Stimulated activated naive CD8-positive, alpha-beta T cell treated with anti-CD3 and anti-CD28 coated beads, Interleukin-15, Interleukin-2, amounts not matched to agents 100 ng/mL and 50 ng/mL, for 24 hours (primary cell): ENCODE measurements around the gene SUMF1.

ENCODE experiments used
- H3K27ac Mint-ChIP-seq: one replicate; pipeline ENCODE4 v1.8.0; 2021; ENCODE audit warnings: mild to moderate bottlenecking, mixed read lengths
- H3K27me3 Mint-ChIP-seq: one replicate; pipeline ENCODE4 v1.8.0; 2021; ENCODE audit warnings: mixed read lengths
- H3K36me3 Mint-ChIP-seq: one replicate; pipeline ENCODE4 v1.8.0; 2021; ENCODE audit warnings: low read depth, mixed read lengths
- H3K4me1 Mint-ChIP-seq: one replicate; pipeline ENCODE4 v1.8.0; 2021; ENCODE audit warnings: low read depth, mixed read lengths
- H3K4me3 Mint-ChIP-seq: one replicate; pipeline ENCODE4 v1.8.0; 2021; ENCODE audit warnings: mild to moderate bottlenecking, mixed read lengths
- H3K9me3 Mint-ChIP-seq: one replicate; pipeline ENCODE4 v1.8.0; 2021; ENCODE audit warnings: mixed read lengths

The SUMF1 gene

GRCh38 chr3:4401441-4401840, 65.6 kb downstream of the SUMF1 start:
- peaks cover 41% of the 10 kb centered on the region for H3K36me3 Mint-ChIP-seq
- H3K27ac Mint-ChIP-seq = peak overlapping the region; percentile 78
- H3K9me3 Mint-ChIP-seq = no peaks in the 10 kb centered on the region
- H3K4me1 Mint-ChIP-seq = peaks cover 27% of the 10 kb centered on the region
- no peak overlapping the region for H3K4me3 Mint-ChIP-seq
- no peaks in the 10 kb centered on the region for H3K27me3 Mint-ChIP-seq

GRCh38 chr3:4399476-4399875, 67.6 kb downstream of the SUMF1 start:
- H3K9me3 Mint-ChIP-seq = no peaks in the 10 kb centered on the region
- peaks cover 51% of the 10 kb centered on the region for H3K36me3 Mint-ChIP-seq
- no peak overlapping the region for H3K27ac Mint-ChIP-seq
- peaks cover 45% of the 10 kb centered on the region for H3K4me1 Mint-ChIP-seq
- no peak overlapping the region for H3K4me3 Mint-ChIP-seq
- H3K27me3 Mint-ChIP-seq = no peaks in the 10 kb centered on the region

- Mint-ChIP-seq H3K4me3 (no peak overlapping the region), H3K27ac (no peak overlapping the region), H3K4me1 (peaks cover 51% of the 10 kb centered on the region), H3K9me3 (no peaks in the 10 kb centered on the region), H3K36me3 (peaks cover 48% of the 10 kb centered on the region), H3K27me3 (no peaks in the 10 kb centered on the region)
Observed at GRCh38 chr3:4398941-4399245, 68.2 kb downstream of the SUMF1 start.

GRCh38 chr3:4398120-4398940, 68.7 kb downstream of the SUMF1 start:
- Mint-ChIP-seq H3K27ac (no peak overlapping the region), H3K9me3 (no peaks in the 10 kb centered on the region), H3K27me3 (no peaks in the 10 kb centered on the region), H3K4me3 (no peak overlapping the region), H3K36me3 (peaks cover 43% of the 10 kb centered on the region), H3K4me1 (peaks cover 55% of the 10 kb centered on the region)

- no peak overlapping the region for H3K4me3 Mint-ChIP-seq
- H3K4me1 Mint-ChIP-seq = peaks cover 61% of the 10 kb centered on the region
- H3K36me3 Mint-ChIP-seq = peaks cover 43% of the 10 kb centered on the region
- no peaks in the 10 kb centered on the region for H3K27me3 Mint-ChIP-seq
- peaks cover 5% of the 10 kb centered on the region for H3K9me3 Mint-ChIP-seq
- no peak overlapping the region for H3K27ac Mint-ChIP-seq
Observed at GRCh38 chr3:4397466-4397865, 69.6 kb downstream of the SUMF1 start.

GRCh38 chr3:4396542-4396941, 70.5 kb downstream of the SUMF1 start:
- Mint-ChIP-seq H3K4me1 (peaks cover 52% of the 10 kb centered on the region), H3K36me3 (peaks cover 45% of the 10 kb centered on the region), H3K27me3 (no peaks in the 10 kb centered on the region), H3K9me3 (peaks cover 5% of the 10 kb centered on the region), H3K27ac (peak overlapping the region; percentile 91), H3K4me3 (peak overlapping the region; percentile 20)

- Mint-ChIP-seq H3K9me3 (peaks cover 5% of the 10 kb centered on the region), H3K4me3 (no peak overlapping the region), H3K36me3 (peaks cover 50% of the 10 kb centered on the region), H3K27ac (peak overlapping the region; percentile 91), H3K27me3 (no peaks in the 10 kb centered on the region), H3K4me1 (peaks cover 47% of the 10 kb centered on the region)
Observed at GRCh38 chr3:4396006-4396405, 71.1 kb downstream of the SUMF1 start.

GRCh38 chr3:4395448-4395847, 71.6 kb downstream of the SUMF1 start:
- peak overlapping the region; percentile 62 for H3K4me3 Mint-ChIP-seq
- peak overlapping the region; percentile 91 for H3K27ac Mint-ChIP-seq
- no peaks in the 10 kb centered on the region for H3K27me3 Mint-ChIP-seq
- H3K36me3 Mint-ChIP-seq = peaks cover 52% of the 10 kb centered on the region
- peaks cover 5% of the 10 kb centered on the region for H3K9me3 Mint-ChIP-seq
- H3K4me1 Mint-ChIP-seq = peaks cover 45% of the 10 kb centered on the region

- Mint-ChIP-seq H3K4me3 (peak overlapping the region; percentile 17), H3K36me3 (peaks cover 53% of the 10 kb centered on the region), H3K27me3 (no peaks in the 10 kb centered on the region), H3K9me3 (peaks cover 5% of the 10 kb centered on the region), H3K4me1 (peaks cover 50% of the 10 kb centered on the region), H3K27ac (peak overlapping the region; percentile 91)
Observed at GRCh38 chr3:4394567-4394966, 72.5 kb downstream of the SUMF1 start.

GRCh38 chr3:4394048-4394447, 73.0 kb downstream of the SUMF1 start:
- Mint-ChIP-seq H3K27ac (peak overlapping the region; percentile 91), H3K36me3 (peaks cover 53% of the 10 kb centered on the region), H3K27me3 (no peaks in the 10 kb centered on the region), H3K4me1 (peaks cover 55% of the 10 kb centered on the region), H3K4me3 (peak overlapping the region; percentile 17), H3K9me3 (peaks cover 5% of the 10 kb centered on the region)

- no peak overlapping the region for H3K4me3 Mint-ChIP-seq
- peaks cover 55% of the 10 kb centered on the region for H3K36me3 Mint-ChIP-seq
- peaks cover 5% of the 10 kb centered on the region for H3K9me3 Mint-ChIP-seq
- H3K4me1 Mint-ChIP-seq = peaks cover 65% of the 10 kb centered on the region
- H3K27me3 Mint-ChIP-seq = no peaks in the 10 kb centered on the region
- peak overlapping the region; percentile 68 for H3K27ac Mint-ChIP-seq
Observed at GRCh38 chr3:4392992-4393391, 74.1 kb downstream of the SUMF1 start.

- Mint-ChIP-seq H3K4me1 (peaks cover 48% of the 10 kb centered on the region), H3K36me3 (peaks cover 45% of the 10 kb centered on the region), H3K4me3 (peak overlapping the region; percentile 53), H3K27me3 (no peaks in the 10 kb centered on the region), H3K9me3 (no peaks in the 10 kb centered on the region), H3K27ac (peak overlapping the region; percentile 99)
Observed at GRCh38 chr3:4387210-4388204, 79.6 kb downstream of the SUMF1 start.

- H3K27ac Mint-ChIP-seq = no peak overlapping the region
- H3K36me3 Mint-ChIP-seq = peaks cover 38% of the 10 kb centered on the region
- peaks cover 6% of the 10 kb centered on the region for H3K9me3 Mint-ChIP-seq
- H3K27me3 Mint-ChIP-seq = no peaks in the 10 kb centered on the region
- H3K4me1 Mint-ChIP-seq = peaks cover 48% of the 10 kb centered on the region
- no peak overlapping the region for H3K4me3 Mint-ChIP-seq
Observed at GRCh38 chr3:4385201-4385600, 81.9 kb downstream of the SUMF1 start.

- Mint-ChIP-seq H3K9me3 (peaks cover 18% of the 10 kb centered on the region), H3K4me3 (no peak overlapping the region), H3K27ac (no peak overlapping the region), H3K27me3 (no peaks in the 10 kb centered on the region), H3K36me3 (peaks cover 39% of the 10 kb centered on the region), H3K4me1 (peaks cover 4% of the 10 kb centered on the region)
Observed at GRCh38 chr3:4380013-4380412, 87.1 kb downstream of the SUMF1 start.

GRCh38 chr3:4376499-4376898, 90.6 kb downstream of the SUMF1 start:
- peaks cover 63% of the 10 kb centered on the region for H3K36me3 Mint-ChIP-seq
- no peak overlapping the region for H3K4me3 Mint-ChIP-seq
- H3K9me3 Mint-ChIP-seq = peaks cover 27% of the 10 kb centered on the region
- peak overlapping the region; percentile 21 for H3K27ac Mint-ChIP-seq
- H3K27me3 Mint-ChIP-seq = no peaks in the 10 kb centered on the region
- peaks cover 4% of the 10 kb centered on the region for H3K4me1 Mint-ChIP-seq
